CD4-positive, CD25-positive, alpha-beta regulatory T cell (primary cell): ENCODE data around the gene MCRS1. TPM values are rescaled to one million over a fixed set of nuclear protein-coding genes. Genes with fewer than 3 reads are reported as not detected.

ENCODE experiments used
- ATAC-seq, 2 donors: fragments of 150-1000 bp; cut with Tn5 transposase; one replicate each; pipeline ENCODE4 v1.10.0; 2021; ENCODE audit warnings: low read depth in 2 of 2, moderate number of reproducible peaks in 2 of 2, moderate library complexity in 1 of 2
- DNase-seq, 3 donors: peaks; one replicate each; pipeline versions ENCODE4 v3.0.0 to v3.0.0-alpha.2; 2012 to 2022; ENCODE audit warnings: mixed read lengths in 1 of 3
- H3K27ac ChIP-seq: one replicate; pipeline ENCODE4 v1.7.0; 2013; ENCODE audit warnings: mild to moderate bottlenecking, low read length; ENCODE audit not compliant: insufficient read depth, poor library complexity, severe bottlenecking
- H3K27me3 ChIP-seq: one replicate; pipeline ENCODE4 v1.7.0; 2013; ENCODE audit warnings: low read length; ENCODE audit not compliant: control insufficient read depth, insufficient read depth
- H3K36me3 ChIP-seq: one replicate; pipeline ENCODE4 v1.7.0; 2013; ENCODE audit warnings: mild to moderate bottlenecking, low read length, moderate library complexity; ENCODE audit not compliant: control insufficient read depth, insufficient read depth
- H3K4me1 ChIP-seq: 2 replicates; pipeline ENCODE4 v1.7.0; 2013; ENCODE audit warnings: mild to moderate bottlenecking, low read length; ENCODE audit not compliant: insufficient read depth, control insufficient read depth, poor library complexity, severe bottlenecking
- H3K4me3 ChIP-seq: one replicate; pipeline ENCODE4 v1.7.0; 2013; ENCODE audit warnings: low read depth, mild to moderate bottlenecking, low read length, moderate library complexity
- H3K9me3 ChIP-seq, 2 experiments: 1 replicate in 1 of 2; 2 replicates in 1 of 2; pipeline ENCODE4 v1.7.0; 2013; ENCODE audit warnings: low read length in 2 of 2, mild to moderate bottlenecking in 1 of 2, moderate library complexity in 1 of 2; ENCODE audit not compliant: control insufficient read depth in 2 of 2
- H3K27ac Mint-ChIP-seq, 3 donors: one replicate each; pipeline ENCODE4 v1.8.0; 2020 to 2022; ENCODE audit warnings: mild to moderate bottlenecking in 3 of 3, mixed read lengths in 3 of 3, moderate library complexity in 2 of 3
- H3K27me3 Mint-ChIP-seq: one replicate; pipeline ENCODE4 v1.8.0; 2022; ENCODE audit warnings: mild to moderate bottlenecking, mixed read lengths
- H3K36me3 Mint-ChIP-seq: one replicate; pipeline ENCODE4 v1.8.0; 2020; ENCODE audit warnings: mixed read lengths
- H3K4me1 Mint-ChIP-seq, 4 donors: one replicate each; pipeline ENCODE4 v1.8.0; 2020 to 2022; ENCODE audit warnings: mixed read lengths in 4 of 4, mild to moderate bottlenecking in 1 of 4
- H3K4me3 Mint-ChIP-seq, 4 donors: one replicate each; pipeline ENCODE4 v1.8.0; 2020 to 2022; ENCODE audit warnings: mild to moderate bottlenecking in 4 of 4, mixed read lengths in 4 of 4, moderate library complexity in 3 of 4
- H3K9me3 Mint-ChIP-seq, 7 donors: one replicate each; pipeline ENCODE4 v1.8.0; 2020 to 2022; ENCODE audit warnings: mixed read lengths in 7 of 7, mild to moderate bottlenecking in 3 of 7, moderate library complexity in 2 of 7
- polyA plus RNA-seq, 4 donors: library from polyadenylated mRNA; unstranded; fragments of 300-500 nt; fragmentation: Illumina TruSeq; gene quantifications; one replicate each; pipeline ENCODE4 v1.2.3, GENCODE V29; 2021
- total RNA-seq: library from RNA; stranded (reverse); gene quantifications from one replicate; pipeline ENCODE4 v1.2.3, GENCODE V29; 2022

The MCRS1 gene
- total and polyA plus RNA-seq, 5 donors from 2014 or later, result 62.8 to 81.0 (median 72.7) TPM

DNA sequence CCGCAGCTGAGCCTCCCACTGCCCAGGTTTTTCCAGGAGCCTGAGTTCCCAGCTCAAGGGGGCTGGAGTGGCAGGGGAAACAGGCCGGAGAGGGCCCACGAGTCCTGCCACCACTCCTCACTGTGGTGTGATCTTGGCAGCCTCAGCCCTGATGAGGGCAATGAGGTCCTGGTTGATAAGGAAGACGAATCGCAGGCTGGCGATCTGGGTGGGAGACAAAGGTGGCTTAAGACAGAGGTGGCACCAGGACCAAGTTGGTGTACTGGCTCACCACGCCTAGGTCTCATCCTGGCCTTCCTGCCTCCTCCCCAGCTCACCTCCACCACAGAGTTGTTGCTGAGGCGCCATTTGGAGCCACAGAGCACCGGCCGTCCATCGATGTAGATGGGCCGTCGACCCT, 9.4 kb downstream of the MCRS1 start:
- Histone ChIP-seq H3K9me3 (no peaks in the 10 kb centered on the region), H3K27ac (no peak overlapping the region), H3K27me3 (no peaks in the 10 kb centered on the region), H3K4me3 (no peak overlapping the region), H3K36me3 (peaks cover 67% of the 10 kb centered on the region), H3K4me1 (no peaks in the 10 kb centered on the region)
- Mint-ChIP-seq H3K4me3 (no peak overlapping the region), H3K4me1 (peaks cover 5 to 12% (median 8%) of the 10 kb centered on the region in 4 donors), H3K9me3 (no peaks in the 10 kb centered on the region), H3K27me3 (no peaks in the 10 kb centered on the region), H3K27ac (no peak overlapping the region), H3K36me3 (peaks cover 31% of the 10 kb centered on the region)
- ATAC-seq, result no peak
- DNase-seq, result no peak

DNA sequence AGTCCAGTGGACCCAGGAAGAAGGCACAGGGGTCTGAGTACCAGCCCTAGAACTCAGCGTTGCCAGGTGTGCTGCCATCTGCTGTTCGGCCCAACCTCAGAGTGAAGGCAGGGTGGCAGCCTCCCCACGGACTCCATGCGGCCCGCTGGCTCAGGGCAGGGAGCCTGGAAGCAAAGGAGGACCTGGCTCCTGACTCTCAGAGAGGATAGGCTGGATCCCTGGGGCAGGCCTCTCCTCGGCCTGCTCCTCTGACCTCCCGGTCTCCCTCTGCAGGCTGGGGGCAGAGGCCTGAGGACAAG, 10.1 kb downstream of the MCRS1 start:
- ATAC-seq (no peak), DNase-seq (no peak)
- Histone ChIP-seq H3K27me3 (no peaks in the 10 kb centered on the region), H3K4me1 (no peaks in the 10 kb centered on the region), H3K27ac (no peak overlapping the region), H3K4me3 (no peak overlapping the region), H3K9me3 (no peaks in the 10 kb centered on the region), H3K36me3 (peaks cover 61% of the 10 kb centered on the region)
- Mint-ChIP-seq H3K4me1 (peaks cover 5 to 16% (median 8%) of the 10 kb centered on the region in 4 donors), H3K36me3 (peaks cover 30% of the 10 kb centered on the region), H3K27ac (no peak overlapping the region), H3K9me3 (no peaks in the 10 kb centered on the region), H3K27me3 (no peaks in the 10 kb centered on the region), H3K4me3 (no peak overlapping the region)

DNA sequence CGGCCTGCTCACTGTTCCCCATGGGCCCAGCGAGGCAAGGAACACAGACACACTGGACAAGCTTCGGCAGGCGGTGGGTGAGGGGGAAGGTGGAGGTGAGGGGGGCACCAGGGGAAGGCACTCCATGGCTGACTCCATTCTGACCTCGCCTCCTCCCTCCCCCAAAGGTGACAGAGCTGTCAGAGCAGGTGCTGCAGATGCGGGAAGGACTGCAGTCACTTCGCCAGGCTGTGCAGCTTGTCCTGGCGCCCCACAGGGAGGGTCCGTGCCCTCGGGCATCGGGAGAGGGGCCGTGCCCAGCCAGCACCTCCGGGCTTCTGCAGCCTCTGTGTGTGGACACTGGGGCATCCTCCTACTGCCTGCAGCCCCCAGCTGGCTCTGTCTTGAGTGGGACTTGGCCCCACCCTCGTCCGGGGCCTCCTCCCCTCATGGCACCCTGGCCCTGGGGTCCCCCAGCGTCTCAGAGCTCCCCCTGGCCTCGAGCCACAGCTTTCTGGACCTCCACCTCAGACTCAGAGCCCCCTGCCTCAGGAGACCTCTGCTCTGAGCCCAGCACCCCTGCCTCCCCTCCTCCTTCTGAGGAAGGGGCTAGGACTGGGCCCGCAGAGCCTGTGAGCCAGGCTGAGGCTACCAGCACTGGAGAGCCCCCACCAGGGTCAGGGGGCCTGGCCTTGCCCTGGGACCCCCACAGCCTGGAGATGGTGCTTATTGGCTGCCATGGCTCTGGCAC, 10.6 kb downstream of the MCRS1 start:
- no peaks in the 10 kb centered on the region for H3K9me3 Mint-ChIP-seq
- ATAC-seq (no peak), DNase-seq (no peak)
- no peak overlapping the region for H3K4me3 Mint-ChIP-seq
- H3K36me3 Mint-ChIP-seq, result peaks cover 26% of the 10 kb centered on the region
- H3K4me1 Mint-ChIP-seq, result peaks cover 5 to 15% (median 8%) of the 10 kb centered on the region in 4 donors
- H3K27ac Mint-ChIP-seq, result no peak overlapping the region
- H3K36me3 ChIP-seq, result peaks cover 55% of the 10 kb centered on the region
- no peak overlapping the region for H3K4me3 ChIP-seq
- H3K27me3 Mint-ChIP-seq, result peaks cover 2% of the 10 kb centered on the region
- no peaks in the 10 kb centered on the region for H3K27me3 ChIP-seq
- H3K4me1 ChIP-seq, result no peaks in the 10 kb centered on the region
- no peak overlapping the region for H3K27ac ChIP-seq
- H3K9me3 ChIP-seq, result no peaks in the 10 kb centered on the region

DNA sequence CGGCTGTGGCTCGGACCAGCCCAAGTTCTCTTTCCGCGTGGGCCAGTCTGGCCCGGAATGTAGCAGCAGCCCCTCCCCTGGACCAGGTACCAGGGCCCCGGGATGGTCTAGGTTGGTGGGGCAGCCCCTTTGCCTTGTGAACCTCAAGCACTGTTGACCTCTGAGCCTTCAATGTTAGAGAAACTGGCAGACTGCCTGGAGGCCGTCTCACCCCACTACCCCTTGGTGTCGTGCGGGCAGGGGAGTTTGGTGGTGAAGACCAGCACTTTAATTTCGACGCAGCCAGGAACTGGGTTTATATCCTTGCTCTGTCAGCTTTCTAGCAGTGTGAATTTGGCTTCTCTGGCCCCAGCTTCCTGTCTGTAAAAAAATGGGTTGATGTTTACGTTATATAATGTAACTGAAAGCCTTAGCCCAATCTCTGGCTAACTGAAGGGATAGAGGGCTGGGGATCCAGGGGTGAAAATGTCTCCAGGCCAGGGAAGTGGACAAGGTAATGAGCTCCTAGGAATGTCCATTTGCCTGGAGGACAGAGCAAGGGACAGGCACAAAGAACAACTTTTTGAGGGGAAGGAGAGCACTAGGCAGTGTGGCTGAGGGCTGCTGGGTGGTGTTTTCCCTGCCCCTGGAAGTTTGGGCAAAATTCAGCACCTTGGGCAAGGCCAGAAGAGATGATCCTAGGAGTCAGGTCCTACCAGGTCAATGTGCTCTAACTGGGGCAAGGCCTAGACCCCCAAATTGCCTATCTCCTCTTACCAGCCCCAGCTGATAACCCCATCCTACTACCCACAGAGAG, 11.4 kb downstream of the MCRS1 start:
- H3K9me3 ChIP-seq, result no peaks in the 10 kb centered on the region
- peaks cover 3% of the 10 kb centered on the region for H3K27me3 ChIP-seq
- Mint-ChIP-seq H3K27me3 (peaks cover 8% of the 10 kb centered on the region), H3K36me3 (peaks cover 20% of the 10 kb centered on the region), H3K27ac (peak overlapping the region; percentile 67 to 74 (median 67)), H3K4me3 (peak overlapping the region in 1 of 4 donors; percentile 6), H3K9me3 (no peaks in the 10 kb centered on the region), H3K4me1 (peaks cover 5 to 13% (median 6%) of the 10 kb centered on the region in 4 donors)
- DNase-seq, result no peak
- ATAC-seq, result no peak
- no peak overlapping the region for H3K27ac ChIP-seq
- H3K4me1 ChIP-seq, result no peaks in the 10 kb centered on the region
- peaks cover 48% of the 10 kb centered on the region for H3K36me3 ChIP-seq
- no peak overlapping the region for H3K4me3 ChIP-seq

DNA sequence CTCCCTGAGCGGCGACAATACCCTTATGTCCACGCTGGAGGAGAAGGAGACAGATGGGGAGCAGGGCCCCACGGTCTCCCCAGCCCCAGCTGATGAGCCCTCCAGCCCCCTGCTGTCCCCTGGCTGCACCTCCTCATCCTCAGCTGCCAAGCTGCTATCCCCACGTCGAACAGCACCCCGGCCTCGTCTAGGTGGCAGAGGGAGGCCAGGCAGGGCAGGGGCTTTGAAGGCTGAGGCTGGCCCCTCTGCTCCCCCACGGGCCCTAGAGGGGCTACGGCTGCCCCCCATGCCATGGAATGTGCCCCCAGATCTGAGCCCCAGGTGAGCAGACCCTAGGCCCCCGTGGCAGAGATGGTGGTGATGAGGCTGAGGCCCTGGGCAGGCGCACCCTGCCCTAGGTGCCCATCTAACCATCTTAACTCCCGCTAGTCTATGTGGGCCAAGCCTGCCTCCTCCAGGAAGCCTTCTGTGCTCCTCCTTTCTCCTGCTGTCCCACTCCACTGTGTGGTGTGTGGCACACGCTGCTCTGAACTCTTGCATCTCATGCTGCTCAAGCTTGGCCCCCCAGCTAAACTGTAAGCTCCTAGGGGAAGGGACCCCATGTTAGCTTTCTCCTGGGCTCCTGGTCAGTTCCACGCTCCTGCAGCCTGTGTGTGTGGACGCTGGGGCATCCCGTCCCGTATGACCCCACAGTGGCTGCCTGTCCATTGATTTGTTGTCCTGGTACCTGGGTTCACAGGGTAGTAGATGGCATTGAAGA, 12.1 kb downstream of the MCRS1 start:
- peaks cover 3% of the 10 kb centered on the region for H3K27me3 ChIP-seq
- H3K9me3 ChIP-seq, result no peaks in the 10 kb centered on the region
- H3K36me3 Mint-ChIP-seq, result peaks cover 18% of the 10 kb centered on the region
- H3K4me3 ChIP-seq, result no peak overlapping the region
- peak overlapping the region in 1 of 3 donors; percentile 74 for H3K27ac Mint-ChIP-seq
- DNase-seq, result no peak
- no peaks in the 10 kb centered on the region for H3K4me1 ChIP-seq
- H3K9me3 Mint-ChIP-seq, result no peaks in the 10 kb centered on the region
- H3K4me1 Mint-ChIP-seq, result peaks cover 4 to 12% (median 5%) of the 10 kb centered on the region in 4 donors
- ATAC-seq, result no peak
- H3K27ac ChIP-seq, result no peak overlapping the region
- peaks cover 8% of the 10 kb centered on the region for H3K27me3 Mint-ChIP-seq
- H3K4me3 Mint-ChIP-seq, result no peak overlapping the region
- H3K36me3 ChIP-seq, result peaks cover 40% of the 10 kb centered on the region

DNA sequence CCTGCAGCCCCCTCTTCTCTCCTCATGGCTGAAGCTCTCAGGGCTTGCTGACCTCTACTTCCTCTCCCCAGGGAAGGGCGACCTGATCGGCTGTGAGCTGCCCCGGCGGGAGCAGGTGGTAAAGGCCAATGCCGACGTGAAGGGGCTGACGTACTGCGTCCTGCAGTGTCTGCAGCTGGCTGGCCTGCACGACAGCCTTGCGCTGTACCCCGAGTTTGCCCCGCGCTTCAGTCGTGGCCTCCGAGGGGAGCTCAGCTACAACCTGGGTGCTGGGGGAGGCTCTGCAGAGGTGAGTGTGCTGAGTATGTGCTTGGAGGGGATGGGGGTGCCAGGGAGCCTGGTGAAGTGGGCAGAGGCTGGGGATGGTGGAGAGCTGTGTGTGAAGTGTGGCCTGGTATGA, 13.7 kb downstream of the MCRS1 start:
- Histone ChIP-seq H3K27ac (no peak overlapping the region), H3K36me3 (peaks cover 25% of the 10 kb centered on the region), H3K4me3 (no peak overlapping the region), H3K4me1 (peaks cover 1% of the 10 kb centered on the region), H3K9me3 (no peaks in the 10 kb centered on the region), H3K27me3 (peaks cover 3% of the 10 kb centered on the region)
- Mint-ChIP-seq H3K36me3 (peaks cover 14% of the 10 kb centered on the region), H3K27me3 (peaks cover 12% of the 10 kb centered on the region), H3K4me1 (peaks cover 0 to 15% (median 4%) of the 10 kb centered on the region in 4 donors), H3K27ac (no peak overlapping the region), H3K4me3 (no peak overlapping the region), H3K9me3 (no peaks in the 10 kb centered on the region)
- ATAC-seq (no peak), DNase-seq (no peak)

DNA sequence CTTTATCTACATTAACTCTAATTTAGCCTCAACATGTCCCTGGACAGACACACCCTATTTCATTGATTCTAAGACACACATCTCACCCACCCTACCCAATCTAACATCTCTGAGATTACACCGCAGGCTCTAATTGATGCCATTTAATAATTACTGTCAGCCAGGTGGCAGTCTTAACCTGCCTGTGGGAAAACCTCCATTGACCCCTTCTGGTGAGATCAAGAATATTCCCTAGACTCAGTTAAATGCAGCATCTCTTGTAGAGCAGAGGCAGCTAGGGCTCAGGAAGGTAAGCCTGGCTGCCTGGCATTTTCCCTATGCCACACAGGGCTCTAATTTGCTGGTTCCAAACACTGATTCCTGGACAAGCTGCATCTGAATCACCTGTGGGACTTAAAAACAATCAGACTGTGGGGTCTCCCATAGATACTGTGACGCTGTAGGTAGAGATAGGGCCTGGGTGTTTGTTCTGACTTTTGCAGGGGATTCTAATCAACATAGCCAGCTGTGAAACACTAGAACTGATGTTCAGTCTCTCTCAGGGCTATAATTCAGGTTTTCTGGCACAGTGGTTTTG, 14.3 kb downstream of the MCRS1 start:
- Histone ChIP-seq H3K9me3 (no peaks in the 10 kb centered on the region), H3K27ac (no peak overlapping the region), H3K4me1 (peaks cover 8% of the 10 kb centered on the region), H3K27me3 (peaks cover 3% of the 10 kb centered on the region), H3K36me3 (peaks cover 18% of the 10 kb centered on the region), H3K4me3 (no peak overlapping the region)
- H3K4me1 Mint-ChIP-seq, result peaks cover 0 to 17% (median 4%) of the 10 kb centered on the region in 4 donors
- DNase-seq (peak in 2 of 3 donors; percentile 48 to 73), ATAC-seq (peak; percentile 57 to 61)
- H3K9me3 Mint-ChIP-seq, result no peaks in the 10 kb centered on the region
- peaks cover 8% of the 10 kb centered on the region for H3K36me3 Mint-ChIP-seq
- H3K4me3 Mint-ChIP-seq, result peak overlapping the region in 2 of 4 donors; percentile 5 to 7
- no peak overlapping the region for H3K27ac Mint-ChIP-seq
- H3K27me3 Mint-ChIP-seq, result peaks cover 12% of the 10 kb centered on the region
